ENCODE data around the gene SYNM.

DNA sequence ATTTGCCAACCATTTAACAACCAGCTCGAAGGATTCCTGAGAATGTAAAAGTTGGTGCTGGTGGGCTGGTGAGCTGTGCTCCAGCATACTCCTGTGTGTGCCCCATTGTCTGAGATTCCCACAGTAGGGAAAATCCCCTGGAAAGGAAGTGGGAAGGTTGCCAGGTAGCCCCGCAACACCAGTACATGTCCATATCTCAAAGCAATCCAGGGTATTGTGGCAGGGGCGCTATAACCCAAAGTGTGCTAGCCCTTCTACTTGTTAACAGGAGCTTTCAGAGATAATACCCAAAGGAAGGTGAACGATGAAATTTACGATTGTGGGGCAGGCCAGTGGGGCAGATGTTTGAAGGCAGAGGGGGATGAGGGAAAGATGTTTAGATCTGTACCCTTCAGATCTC is 42.7 kb upstream of the SYNM start:
- TF ChIP-seq POLR2A (IDR thresholded peaks at IDR 0.05): no peak
- no peak for TF ChIP-seq CTCF (IDR thresholded peaks at IDR 0.05)
- no peak for TF ChIP-seq EP300 (IDR thresholded peaks at IDR 0.05; ENCODE audit: low read depth)
- no peak for TF ChIP-seq POLR2AphosphoS5 (IDR thresholded peaks at IDR 0.05)
